ENCODE results near the gene AGR3. TPM values are rescaled to one million over a fixed set of nuclear protein-coding genes. Genes with fewer than 3 reads are reported as not detected.

AGR3 gene
- polyA plus RNA-seq, 3 donors: 0.90 to 4.9 (median 2.5) TPM

DNA sequence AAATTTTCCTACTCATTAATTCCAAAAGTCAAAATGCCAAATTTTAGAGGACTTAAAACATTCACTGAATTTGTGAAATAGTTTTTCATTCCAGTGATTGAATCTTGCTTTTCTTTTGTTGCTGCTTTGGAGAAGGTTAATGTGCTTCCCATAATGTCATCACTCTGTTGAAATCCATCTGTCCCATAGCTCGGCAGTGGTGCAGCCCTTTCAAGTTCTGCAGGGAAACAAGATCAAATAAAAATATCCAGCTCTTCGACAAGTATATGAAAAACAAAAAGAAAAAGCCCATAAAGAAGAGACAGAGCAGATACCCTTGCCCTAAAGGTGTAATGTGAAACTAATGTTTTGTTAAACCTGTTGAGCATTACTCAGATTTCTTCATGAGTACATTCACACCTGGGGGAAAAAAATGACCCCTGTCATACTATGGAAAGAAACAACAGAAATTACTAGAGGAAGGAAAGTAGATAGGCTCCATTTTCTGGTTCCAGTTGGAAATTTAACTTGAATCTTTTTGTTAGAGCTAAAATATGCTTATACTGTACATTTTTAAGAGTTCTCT lies 35.1 kb downstream of the AGR3 start:
- peak in 10 of 11 donors; percentile 6 to 29 (median 20) for DNase-seq (ENCODE audit: extremely low read depth in 1 of 11, low read depth in 9 of 11, low spot score in 4 of 11)

- DNase-seq (ENCODE audit: extremely low read depth in 1 of 11, low read depth in 9 of 11, low spot score in 4 of 11): no peak
These were observed 36.0 kb downstream of the AGR3 start for GRCh38 chr7:16845746-16846145.

DNA sequence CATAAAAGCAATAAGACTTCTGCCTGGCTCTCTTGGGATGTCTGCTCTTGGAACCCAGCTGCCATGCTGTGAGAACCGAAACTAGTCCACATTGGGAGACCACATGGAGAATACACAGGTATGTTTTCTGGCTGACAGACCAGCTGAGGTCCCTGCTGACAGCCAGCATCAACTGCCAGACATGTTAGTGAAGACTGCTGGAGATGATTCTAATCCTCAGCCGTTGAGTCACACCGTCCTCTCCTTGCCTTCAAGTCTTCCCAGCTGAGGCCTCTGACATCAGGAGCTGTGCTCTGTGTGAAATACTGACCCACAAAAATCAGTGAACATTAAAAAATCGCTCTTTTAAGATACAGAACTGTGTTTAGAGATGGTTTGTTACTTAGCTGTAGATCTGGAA lies 40.1 kb downstream of the AGR3 start:
- DNase-seq (ENCODE audit: extremely low read depth in 1 of 11, low read depth in 9 of 11, low spot score in 4 of 11): no peak

DNA sequence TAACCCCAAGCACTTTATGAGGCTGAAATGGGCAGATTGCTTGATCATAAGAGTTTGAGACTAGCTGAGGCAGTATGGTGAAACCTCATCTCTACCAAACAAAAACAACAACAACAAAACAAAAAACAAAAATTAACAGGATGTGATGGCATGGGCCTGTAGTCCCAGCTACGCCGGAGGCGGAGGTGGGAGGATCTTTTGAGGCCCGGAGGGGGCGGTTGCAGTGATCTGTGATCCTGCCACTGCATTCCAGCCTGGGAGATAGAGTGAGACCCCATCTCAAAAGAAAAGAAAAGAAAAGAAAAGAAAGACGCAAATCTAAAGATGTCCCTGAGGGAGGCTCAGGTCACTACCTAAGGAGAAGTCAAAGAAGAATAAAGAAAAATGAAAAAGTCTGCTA lies 41.7 kb downstream of the AGR3 start:
- no peak for DNase-seq (ENCODE audit: extremely low read depth in 1 of 11, low read depth in 9 of 11, low spot score in 4 of 11)

DNA sequence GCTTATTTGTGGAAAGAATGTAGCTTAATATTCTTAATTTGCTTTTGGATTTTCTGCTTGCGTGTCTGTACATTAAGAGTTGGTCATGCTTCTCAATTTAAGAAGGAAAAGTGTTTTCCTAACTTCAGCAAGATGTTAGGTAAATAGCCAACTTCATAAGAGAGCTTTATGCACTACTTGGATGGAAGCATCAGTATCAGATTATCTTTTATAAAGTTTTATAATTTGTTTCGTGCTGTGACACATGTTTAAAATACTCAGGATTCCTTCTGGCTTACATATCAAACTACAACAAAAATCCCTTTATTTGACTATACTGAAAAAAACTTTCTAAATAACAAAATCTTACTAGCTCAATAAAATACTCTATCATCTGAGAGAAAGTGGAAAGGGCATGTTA lies 42.1 kb downstream of the AGR3 start:
- no peak for DNase-seq (ENCODE audit: extremely low read depth in 1 of 11, low read depth in 9 of 11, low spot score in 4 of 11)

DNA sequence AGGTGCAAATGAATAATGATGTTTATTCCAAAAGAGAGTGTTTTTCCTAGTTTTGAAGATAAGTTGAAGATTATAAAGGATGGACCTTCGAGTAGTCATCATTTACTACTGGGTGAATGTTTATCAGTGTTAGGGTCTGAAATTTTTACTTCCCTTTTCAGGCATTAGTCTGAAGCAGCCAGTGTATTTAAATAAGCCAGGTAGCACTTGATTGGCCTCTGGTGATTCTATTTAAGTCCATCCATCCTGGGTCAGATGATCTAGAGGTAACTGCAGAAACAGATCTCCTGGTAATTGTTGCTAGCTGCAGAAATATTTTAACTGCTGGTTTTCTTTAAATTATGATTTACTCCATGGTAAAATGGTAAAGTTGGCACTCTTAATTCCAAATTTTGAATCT lies 42.9 kb downstream of the AGR3 start:
- no peak for DNase-seq (ENCODE audit: extremely low read depth in 1 of 11, low read depth in 9 of 11, low spot score in 4 of 11)

DNA sequence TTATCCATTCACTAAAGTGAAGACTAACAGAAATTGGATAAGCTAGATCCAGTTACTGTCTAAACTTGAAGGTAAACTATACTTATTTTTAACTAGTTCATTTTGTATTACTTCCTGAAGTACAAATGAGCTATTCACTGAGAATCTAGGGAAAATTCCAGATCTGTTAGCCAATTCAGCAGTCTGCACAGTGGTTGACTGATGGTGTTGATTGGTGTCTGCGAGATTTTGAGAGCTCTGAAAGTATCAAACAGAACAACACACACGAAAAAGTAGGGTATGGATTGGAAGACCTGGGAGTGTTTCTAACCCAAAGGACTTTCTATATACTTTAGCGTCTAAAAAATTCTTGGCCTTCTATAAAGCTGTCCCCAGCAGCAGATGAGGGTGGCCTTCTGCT lies 43.4 kb downstream of the AGR3 start:
- DNase-seq (ENCODE audit: extremely low read depth in 1 of 11, low read depth in 9 of 11, low spot score in 4 of 11): no peak

DNA sequence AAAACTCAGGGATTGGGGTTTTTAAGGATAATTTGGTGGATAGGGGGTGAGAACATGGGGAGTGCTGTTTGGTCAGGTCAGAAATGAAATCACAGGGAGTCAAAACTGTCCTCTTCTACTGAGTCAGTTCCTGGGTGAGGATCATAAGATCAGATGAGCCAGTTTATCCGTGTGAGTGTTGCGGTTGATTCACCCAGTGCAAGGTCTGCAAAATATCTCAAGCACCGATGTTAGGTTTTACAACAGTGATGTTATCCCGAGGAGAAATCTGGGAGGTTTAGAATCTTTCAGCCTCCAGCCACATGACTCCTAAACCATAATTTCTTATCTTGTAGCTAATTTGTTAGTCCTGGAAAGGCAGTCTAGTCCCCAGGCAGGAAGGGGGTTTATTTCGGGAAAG lies 45.3 kb downstream of the AGR3 start:
- DNase-seq (ENCODE audit: extremely low read depth in 1 of 11, low read depth in 9 of 11, low spot score in 4 of 11): no peak

- no peak for DNase-seq (ENCODE audit: extremely low read depth in 1 of 11, low read depth in 9 of 11, low spot score in 4 of 11)
These were observed 48.4 kb downstream of the AGR3 start for GRCh38 chr7:16833373-16833772.

DNA sequence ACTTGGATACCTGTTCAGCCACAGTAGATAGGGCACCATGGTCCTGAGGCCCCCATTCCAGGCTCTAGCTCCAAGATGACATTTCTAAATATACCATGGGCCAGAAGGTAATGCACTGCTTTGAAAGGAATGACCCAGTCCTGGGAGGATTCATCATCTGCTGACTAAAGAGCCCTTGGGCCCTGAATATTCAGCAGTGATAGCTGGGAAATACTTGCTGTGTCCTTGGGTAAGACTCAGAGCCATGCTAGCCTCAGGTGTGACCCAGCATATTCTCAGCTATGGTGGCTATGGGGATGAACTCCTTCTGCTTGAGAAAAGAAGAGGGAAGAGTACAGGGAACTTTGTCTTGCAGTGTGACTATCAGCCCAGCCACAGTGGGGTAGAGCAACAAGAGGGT lies 55.7 kb downstream of the AGR3 start:
- DNase-seq (ENCODE audit: extremely low read depth in 1 of 11, low read depth in 9 of 11, low spot score in 4 of 11): no peak

DNA sequence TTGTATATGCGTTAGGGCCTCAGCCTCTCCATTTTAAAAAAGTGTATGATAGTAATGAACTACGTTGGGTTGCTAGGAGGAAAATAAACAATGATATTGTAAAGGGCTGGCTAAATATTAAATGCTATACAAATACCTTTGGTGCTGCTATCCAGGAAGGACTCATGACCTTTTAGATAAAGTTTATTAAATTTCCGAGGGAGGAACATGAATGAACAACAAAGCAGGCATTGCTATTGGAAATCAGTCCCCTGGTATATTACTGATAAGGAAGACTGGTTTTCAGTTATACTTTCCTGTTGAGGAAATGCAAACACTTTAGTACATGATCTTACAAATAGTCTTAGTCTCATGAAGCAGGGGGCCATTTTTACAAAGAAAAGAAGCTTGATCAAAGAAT lies 59.8 kb downstream of the AGR3 start:
- DNase-seq (ENCODE audit: extremely low read depth in 1 of 11, low read depth in 9 of 11, low spot score in 4 of 11): no peak

DNA sequence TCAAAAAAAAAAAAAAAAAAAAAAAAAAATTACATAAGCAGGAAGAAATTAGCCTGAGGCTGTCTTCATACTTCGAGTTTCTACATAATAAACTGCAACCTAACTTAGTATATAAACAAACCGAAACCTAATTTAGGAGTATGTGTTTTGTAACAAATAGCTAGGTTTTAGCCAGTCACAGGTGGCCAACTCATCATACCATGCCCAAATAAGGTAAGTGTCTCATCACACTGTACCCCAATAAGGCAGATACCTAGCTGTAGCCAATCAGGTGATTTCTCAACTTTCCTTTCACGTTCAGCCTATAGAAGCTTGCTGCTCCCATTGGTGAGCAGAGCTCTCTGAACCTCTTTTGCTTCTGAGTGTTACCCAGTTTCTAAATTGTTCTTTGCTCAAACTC lies 63.1 kb downstream of the AGR3 start:
- DNase-seq (ENCODE audit: extremely low read depth in 1 of 11, low read depth in 9 of 11, low spot score in 4 of 11): no peak

GRCh38 chr7:16817536-16817935 lies 64.2 kb downstream of the AGR3 start:
- no peak for DNase-seq (ENCODE audit: extremely low read depth in 1 of 11, low read depth in 9 of 11, low spot score in 4 of 11)

DNA sequence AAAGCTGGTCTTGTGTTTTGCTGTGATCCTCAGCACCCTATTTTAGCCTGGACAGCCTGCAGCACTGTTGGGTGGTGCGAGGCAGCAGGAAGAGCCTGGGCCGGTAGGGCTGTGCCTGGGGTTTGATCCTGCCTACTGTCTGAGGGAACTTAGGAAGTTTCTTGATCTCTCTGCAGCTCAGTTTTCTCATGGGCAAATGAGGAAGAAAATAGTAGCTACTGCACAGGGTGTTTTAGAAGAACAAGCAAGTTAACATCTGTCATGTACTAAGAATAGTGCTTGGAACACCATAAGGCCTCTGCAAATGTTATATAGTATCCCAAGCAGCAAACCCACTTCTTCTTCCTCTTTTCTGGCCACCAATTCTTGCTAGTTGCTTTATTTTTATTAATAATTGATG lies 65.0 kb downstream of the AGR3 start:
- DNase-seq (ENCODE audit: extremely low read depth in 1 of 11, low read depth in 9 of 11, low spot score in 4 of 11): no peak

DNA sequence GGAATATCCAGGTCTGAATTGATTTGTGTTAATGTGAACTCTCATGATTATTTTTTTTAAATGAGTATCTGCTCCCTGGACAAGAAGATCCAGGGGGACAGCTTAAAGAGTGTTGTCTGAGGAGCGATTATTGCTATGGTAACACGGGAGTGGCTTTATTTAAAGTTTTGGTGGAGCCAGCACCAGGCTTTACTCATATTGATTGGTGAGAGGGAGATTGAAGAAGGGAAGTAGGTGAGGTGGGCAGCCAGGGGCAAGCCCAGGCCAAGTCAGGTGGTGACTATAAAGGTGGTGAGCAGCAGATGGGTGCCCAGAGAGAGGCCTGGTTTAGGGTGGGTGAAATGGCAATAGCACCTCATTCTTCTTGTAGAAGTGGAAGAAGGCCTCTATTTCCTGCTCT lies 66.8 kb downstream of the AGR3 start:
- no peak for DNase-seq (ENCODE audit: extremely low read depth in 1 of 11, low read depth in 9 of 11, low spot score in 4 of 11)

- peak in 1 of 11 donors; percentile 10 for DNase-seq (ENCODE audit: extremely low read depth in 1 of 11, low read depth in 9 of 11, low spot score in 4 of 11)
These were observed 68.6 kb downstream of the AGR3 start for GRCh38 chr7:16813232-16813616.

DNA sequence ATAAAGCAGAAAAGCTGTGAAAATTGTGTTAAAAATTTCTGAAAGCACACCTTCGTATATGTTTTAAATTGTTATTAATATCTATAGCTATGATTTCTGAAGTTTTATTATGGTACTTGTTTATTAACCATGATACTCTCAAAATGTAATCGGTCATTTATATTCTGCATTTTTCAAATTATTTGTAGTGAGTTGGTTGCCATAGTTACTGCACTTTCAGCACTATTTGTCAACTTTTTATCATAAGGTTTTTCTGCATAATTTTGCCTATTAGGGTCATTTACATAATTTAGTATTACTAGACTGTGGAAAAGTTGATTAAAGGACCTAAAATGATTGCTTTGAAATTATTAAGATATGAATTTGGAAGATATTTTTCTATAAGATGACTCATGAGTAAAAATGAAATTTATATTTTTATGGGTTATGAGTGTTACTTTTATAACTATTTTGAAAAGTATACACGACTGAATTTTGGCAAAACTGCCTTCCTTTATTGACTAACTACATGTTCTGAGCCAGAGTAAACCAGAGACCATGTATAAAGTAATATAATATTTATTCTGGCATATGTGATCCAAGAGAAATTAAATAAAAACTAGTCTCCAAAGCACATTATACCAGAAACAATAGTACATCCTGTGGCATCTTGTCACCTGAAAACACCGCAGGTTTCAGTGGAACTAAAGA lies 69.1 kb downstream of the AGR3 start:
- no peak for DNase-seq (ENCODE audit: extremely low read depth in 1 of 11, low read depth in 9 of 11, low spot score in 4 of 11)

DNA sequence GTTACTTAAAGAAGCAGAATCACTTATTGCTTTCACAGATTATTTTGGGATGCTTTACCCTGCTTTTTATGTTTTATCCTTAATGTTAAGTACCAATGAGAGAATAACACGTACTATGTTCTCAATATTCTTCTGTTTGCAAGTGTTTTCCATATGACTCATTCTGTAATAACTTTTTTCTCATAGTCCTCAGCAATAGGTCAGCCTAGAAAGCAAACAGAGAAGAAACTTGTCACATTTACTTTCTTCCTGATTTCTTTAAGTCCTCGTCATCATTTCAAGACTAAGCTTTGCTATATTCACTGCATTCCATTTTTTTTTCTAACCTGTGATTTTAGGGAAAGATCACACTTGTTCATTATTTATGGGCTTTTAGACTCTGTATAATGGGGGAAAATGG lies 70.2 kb downstream of the AGR3 start:
- DNase-seq (ENCODE audit: extremely low read depth in 1 of 11, low read depth in 9 of 11, low spot score in 4 of 11): no peak

DNA sequence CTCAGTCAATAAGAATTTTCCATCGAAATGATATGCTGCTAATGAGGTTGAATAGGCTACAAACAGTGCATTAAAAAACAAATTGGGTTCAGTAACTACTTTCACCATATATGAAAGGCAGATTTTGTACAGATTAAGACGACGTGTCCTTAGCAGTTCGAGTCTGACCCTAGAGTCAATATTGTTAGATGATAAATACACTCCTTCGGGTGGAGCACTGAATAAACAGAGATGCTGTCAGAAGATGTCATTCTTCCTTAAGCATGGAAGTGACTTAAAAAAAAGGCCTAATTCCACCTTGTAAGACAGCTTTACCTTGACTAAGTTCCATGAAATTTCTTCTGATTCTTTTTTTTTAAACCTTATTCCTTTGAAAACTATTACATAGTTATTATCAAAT lies 71.2 kb downstream of the AGR3 start:
- DNase-seq (ENCODE audit: extremely low read depth in 1 of 11, low read depth in 9 of 11, low spot score in 4 of 11): no peak

DNA sequence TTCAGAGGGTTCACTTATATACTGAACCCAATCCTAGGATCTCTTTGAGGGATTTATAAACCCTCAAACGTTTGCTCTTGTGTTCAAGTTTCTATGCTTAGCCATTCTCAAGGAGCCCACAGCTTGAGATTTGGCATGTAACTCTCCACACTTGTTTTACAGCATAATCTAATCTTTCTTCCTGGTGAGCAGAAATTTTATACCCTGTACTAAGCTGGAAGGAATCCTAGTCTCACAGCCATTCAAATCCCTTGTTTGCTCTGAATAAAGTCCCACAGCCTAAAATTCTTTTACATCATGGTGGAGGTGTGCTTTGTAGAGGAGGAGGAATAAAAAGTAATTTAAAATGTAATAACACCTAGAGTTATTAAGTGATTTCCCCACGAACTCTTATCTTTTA lies 71.7 kb downstream of the AGR3 start:
- DNase-seq (ENCODE audit: extremely low read depth in 1 of 11, low read depth in 9 of 11, low spot score in 4 of 11): no peak

Data from renal cortex interstitium (tissue), 11 donors.